Tibial nerve (tissue), 3 donors: ENCODE results near the gene CPAMD8.

ENCODE experiments used
- POLR2A ChIP-seq, 2 donors: fragments of 450-650 bp; IDR thresholded peaks; one replicate each; pipeline ENCODE4 v1.6.1; 2017; ENCODE audit warnings: antibody characterized with exemption in 2 of 2, mild to moderate bottlenecking in 2 of 2, moderate library complexity in 2 of 2
- TF ChIP-seq, protein P1 (sequence below), 5 experiments: fragments of 200-600 bp in 3 of 5; fragments of 450-650 bp in 2 of 5; sonication (generic) in 3 of 5; IDR thresholded peaks; one replicate each; pipeline ENCODE4 v1.5.1; 2016 to 2019; ENCODE audit warnings: antibody characterized with exemption in 5 of 5, mild to moderate bottlenecking in 3 of 5, moderate library complexity in 2 of 5

DNA sequence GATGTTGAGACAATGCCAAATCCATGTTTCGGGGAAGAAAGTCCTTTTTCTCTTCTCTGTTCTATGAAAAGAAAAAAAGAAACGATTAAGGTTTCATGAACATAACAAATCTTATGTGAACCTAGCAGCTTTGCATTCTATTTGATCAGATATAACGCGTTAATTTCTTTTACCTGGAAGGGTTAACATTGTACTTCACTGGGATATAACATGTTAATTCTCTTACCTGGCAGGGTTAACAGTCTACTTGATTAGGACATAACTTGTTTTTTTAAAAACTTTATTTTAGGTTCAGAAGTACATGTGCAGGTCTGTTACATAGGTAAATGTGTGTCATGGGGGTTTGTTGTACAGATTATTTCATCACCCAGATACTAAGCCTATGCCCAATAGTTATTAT is 68.8 kb downstream of the CPAMD8 start:
- TF ChIP-seq, protein P1, sequence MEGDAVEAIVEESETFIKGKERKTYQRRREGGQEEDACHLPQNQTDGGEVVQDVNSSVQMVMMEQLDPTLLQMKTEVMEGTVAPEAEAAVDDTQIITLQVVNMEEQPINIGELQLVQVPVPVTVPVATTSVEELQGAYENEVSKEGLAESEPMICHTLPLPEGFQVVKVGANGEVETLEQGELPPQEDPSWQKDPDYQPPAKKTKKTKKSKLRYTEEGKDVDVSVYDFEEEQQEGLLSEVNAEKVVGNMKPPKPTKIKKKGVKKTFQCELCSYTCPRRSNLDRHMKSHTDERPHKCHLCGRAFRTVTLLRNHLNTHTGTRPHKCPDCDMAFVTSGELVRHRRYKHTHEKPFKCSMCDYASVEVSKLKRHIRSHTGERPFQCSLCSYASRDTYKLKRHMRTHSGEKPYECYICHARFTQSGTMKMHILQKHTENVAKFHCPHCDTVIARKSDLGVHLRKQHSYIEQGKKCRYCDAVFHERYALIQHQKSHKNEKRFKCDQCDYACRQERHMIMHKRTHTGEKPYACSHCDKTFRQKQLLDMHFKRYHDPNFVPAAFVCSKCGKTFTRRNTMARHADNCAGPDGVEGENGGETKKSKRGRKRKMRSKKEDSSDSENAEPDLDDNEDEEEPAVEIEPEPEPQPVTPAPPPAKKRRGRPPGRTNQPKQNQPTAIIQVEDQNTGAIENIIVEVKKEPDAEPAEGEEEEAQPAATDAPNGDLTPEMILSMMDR (IDR thresholded peaks at IDR 0.05): no peak
- no peak for TF ChIP-seq POLR2A (IDR thresholded peaks at IDR 0.05)
